ENCODE measurements around the gene OSBPL3. TPM values are rescaled to one million over a fixed set of nuclear protein-coding genes. Genes with fewer than 3 reads are reported as not detected.

Gene OSBPL3
- total and polyA plus RNA-seq, 2 donors (not counting 3 experiments of a cell fraction or from before 2014, with no cell fraction given), result 7.5 to 27.1 TPM

GRCh38 chr7:24830440-24831050 lies 149.4 kb downstream of the OSBPL3 start:
- Histone ChIP-seq H3K9ac (replicated peaks; ENCODE audit: extremely low read depth, insufficient read depth, low read length) (no peak overlapping the region), H3K4me3 (replicated peaks in 1 of 3; ENCODE audit: insufficient read depth in 1 of 3, low read depth in 1 of 3, low read length in 3 of 3) (no peak overlapping the region), H3K9me1 (replicated peaks; ENCODE audit: control insufficient read depth, extremely low read depth, insufficient read depth, low read length) (no peaks in the 10 kb centered on the region), H3K79me2 (ENCODE audit: control insufficient read depth, insufficient read depth, low read length) (no peaks in the 10 kb centered on the region), H3K27me3 (ENCODE audit: control insufficient read depth in 2 of 2, insufficient read depth in 2 of 2, low read length in 2 of 2) (no peaks in the 10 kb centered on the region), H3K9me3 (replicated peaks; ENCODE audit: control insufficient read depth, insufficient read depth, low read length) (no peaks in the 10 kb centered on the region), H2AFZ (ENCODE audit: low read depth, low read length) (no peak overlapping the region), H3K27ac (ENCODE audit: insufficient read depth, low read depth, low read length) (peak overlapping the region; percentile 75), H3K36me3 (ENCODE audit: control insufficient read depth in 2 of 2, extremely low read depth in 1 of 2, insufficient read depth in 2 of 2, low read length in 2 of 2) (no peaks in the 10 kb centered on the region), H4K20me1 (replicated peaks; ENCODE audit: control insufficient read depth, extremely low read depth, insufficient read depth, low read length) (no peaks in the 10 kb centered on the region), H3K4me2 (ENCODE audit: insufficient read depth, low read length) (peak overlapping the region; percentile 84), H3K4me1 (ENCODE audit: control insufficient read depth, extremely low read depth, insufficient read depth, low read length) (peaks cover 24% of the 10 kb centered on the region)
- CTCF ChIA-PET, result interaction anchor here (0.8 to 2.2 kb wide), 8 partner anchors 8 to 263 kb away, joined by 3 to 14 read pairs (median 6); no protein-coding TSS in a partner anchor
- POLR2A ChIA-PET, result no interaction called here
- TF ChIP-seq MYC (IDR thresholded peaks at IDR 0.05; ENCODE audit: low read depth, low read length) (no peak), POLR2A (IDR thresholded peaks at IDR 0.05; ENCODE audit: low read depth, low read length) (no peak), POLR2AphosphoS5 (IDR thresholded peaks at IDR 0.05; ENCODE audit: insufficient read depth, low read depth, low read length) (no peak), GATA2 (IDR thresholded peaks at IDR 0.05; ENCODE audit: insufficient read depth, insufficient read length, low read depth, low read length) (no peak), EZH2 (IDR thresholded peaks at IDR 0.05; ENCODE audit: borderline replicate concordance, low read depth, low read length, severe bottlenecking) (no peak), JUN (IDR thresholded peaks at IDR 0.05; ENCODE audit: borderline replicate concordance, insufficient read depth, insufficient read length, low read depth) (no peak)
- TF ChIP-seq, protein P1, sequence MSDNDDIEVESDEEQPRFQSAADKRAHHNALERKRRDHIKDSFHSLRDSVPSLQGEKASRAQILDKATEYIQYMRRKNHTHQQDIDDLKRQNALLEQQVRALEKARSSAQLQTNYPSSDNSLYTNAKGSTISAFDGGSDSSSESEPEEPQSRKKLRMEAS (IDR thresholded peaks at IDR 0.05; ENCODE audit: insufficient read depth, insufficient read length), result no peak
- FAIRE-seq (peak; percentile 47), DNase-seq (ENCODE audit: low read depth, low spot score) (no peak)
- no TSS peak for BruUV-seq (replicated peaks)
- dilution Hi-C loops (cut with MboI; ENCODE audit: extremely low pct_ligation_motif_present, low sequenced_read_pairs) (no loop called here), intact Hi-C loops (cut with micrococcal nuclease) (loop anchor here (1.0 kb wide), 1 partner anchor 12 kb away; no protein-coding TSS in a partner anchor)

DNA sequence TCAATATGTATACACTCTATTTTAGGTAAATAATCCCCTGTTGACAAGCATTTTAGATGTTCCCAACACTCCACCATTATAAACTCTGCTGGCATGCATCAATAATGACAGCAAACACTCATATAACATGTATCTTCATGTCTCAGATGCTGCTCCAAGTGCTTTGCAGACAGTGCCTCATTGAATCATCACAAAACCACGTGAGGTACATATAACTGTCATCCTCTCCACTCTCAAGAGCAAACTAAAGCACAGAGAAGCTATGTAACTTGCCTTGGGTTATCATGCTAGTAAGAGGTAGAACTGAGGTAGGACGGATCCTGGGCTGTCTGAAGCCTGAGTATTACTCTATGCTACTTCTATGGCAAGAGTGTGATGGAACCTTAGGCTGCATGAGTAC lies 150.2 kb downstream of the OSBPL3 start:
- BruUV-seq (replicated peaks), result no TSS peak
- H3K36me3 ChIP-seq (ENCODE audit: control insufficient read depth in 2 of 2, extremely low read depth in 1 of 2, insufficient read depth in 2 of 2, low read length in 2 of 2), result no peaks in the 10 kb centered on the region
- FAIRE-seq (no peak), DNase-seq (ENCODE audit: low read depth, low spot score) (no peak)
- peaks cover 26% of the 10 kb centered on the region for H3K4me1 ChIP-seq (ENCODE audit: control insufficient read depth, extremely low read depth, insufficient read depth, low read length)
- intact Hi-C loops (cut with micrococcal nuclease), result no loop called here
- H3K79me2 ChIP-seq (ENCODE audit: control insufficient read depth, insufficient read depth, low read length), result no peaks in the 10 kb centered on the region
- CTCF ChIA-PET, result interaction anchor here (1.5 kb wide), 1 partner anchor 149 kb away, joined by 4 read pairs; no protein-coding TSS in a partner anchor
- no peaks in the 10 kb centered on the region for H3K9me3 ChIP-seq (replicated peaks; ENCODE audit: control insufficient read depth, insufficient read depth, low read length)
- H3K4me3 ChIP-seq (replicated peaks in 1 of 3; ENCODE audit: insufficient read depth in 1 of 3, low read depth in 1 of 3, low read length in 3 of 3), result no peak overlapping the region
- H3K27me3 ChIP-seq (ENCODE audit: control insufficient read depth in 2 of 2, insufficient read depth in 2 of 2, low read length in 2 of 2), result no peaks in the 10 kb centered on the region
- no peaks in the 10 kb centered on the region for H4K20me1 ChIP-seq (replicated peaks; ENCODE audit: control insufficient read depth, extremely low read depth, insufficient read depth, low read length)
- dilution Hi-C loops (cut with MboI; ENCODE audit: extremely low pct_ligation_motif_present, low sequenced_read_pairs), result no loop called here
- no peak overlapping the region for H2AFZ ChIP-seq (ENCODE audit: low read depth, low read length)
- H3K9me1 ChIP-seq (replicated peaks; ENCODE audit: control insufficient read depth, extremely low read depth, insufficient read depth, low read length), result no peaks in the 10 kb centered on the region
- POLR2A ChIA-PET, result no interaction called here
- no peak overlapping the region for H3K4me2 ChIP-seq (ENCODE audit: insufficient read depth, low read length)
- TF ChIP-seq JUN (IDR thresholded peaks at IDR 0.05; ENCODE audit: borderline replicate concordance, insufficient read depth, insufficient read length, low read depth) (no peak), POLR2A (IDR thresholded peaks at IDR 0.05; ENCODE audit: low read depth, low read length) (no peak), POLR2AphosphoS5 (IDR thresholded peaks at IDR 0.05; ENCODE audit: insufficient read depth, low read depth, low read length) (no peak), GATA2 (IDR thresholded peaks at IDR 0.05; ENCODE audit: insufficient read depth, insufficient read length, low read depth, low read length) (no peak), EZH2 (IDR thresholded peaks at IDR 0.05; ENCODE audit: borderline replicate concordance, low read depth, low read length, severe bottlenecking) (no peak)
- TF ChIP-seq, protein P1 (IDR thresholded peaks at IDR 0.05; ENCODE audit: insufficient read depth, insufficient read length), result no peak
- TF ChIP-seq, protein P2, sequence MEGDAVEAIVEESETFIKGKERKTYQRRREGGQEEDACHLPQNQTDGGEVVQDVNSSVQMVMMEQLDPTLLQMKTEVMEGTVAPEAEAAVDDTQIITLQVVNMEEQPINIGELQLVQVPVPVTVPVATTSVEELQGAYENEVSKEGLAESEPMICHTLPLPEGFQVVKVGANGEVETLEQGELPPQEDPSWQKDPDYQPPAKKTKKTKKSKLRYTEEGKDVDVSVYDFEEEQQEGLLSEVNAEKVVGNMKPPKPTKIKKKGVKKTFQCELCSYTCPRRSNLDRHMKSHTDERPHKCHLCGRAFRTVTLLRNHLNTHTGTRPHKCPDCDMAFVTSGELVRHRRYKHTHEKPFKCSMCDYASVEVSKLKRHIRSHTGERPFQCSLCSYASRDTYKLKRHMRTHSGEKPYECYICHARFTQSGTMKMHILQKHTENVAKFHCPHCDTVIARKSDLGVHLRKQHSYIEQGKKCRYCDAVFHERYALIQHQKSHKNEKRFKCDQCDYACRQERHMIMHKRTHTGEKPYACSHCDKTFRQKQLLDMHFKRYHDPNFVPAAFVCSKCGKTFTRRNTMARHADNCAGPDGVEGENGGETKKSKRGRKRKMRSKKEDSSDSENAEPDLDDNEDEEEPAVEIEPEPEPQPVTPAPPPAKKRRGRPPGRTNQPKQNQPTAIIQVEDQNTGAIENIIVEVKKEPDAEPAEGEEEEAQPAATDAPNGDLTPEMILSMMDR (IDR thresholded peaks at IDR 0.05; ENCODE audit: extremely low read depth in 1 of 2, insufficient read depth in 1 of 2, low read depth in 1 of 2, low read length in 2 of 2), result no peak
- H3K9ac ChIP-seq (replicated peaks; ENCODE audit: extremely low read depth, insufficient read depth, low read length), result no peak overlapping the region
- no peak overlapping the region for H3K27ac ChIP-seq (ENCODE audit: insufficient read depth, low read depth, low read length)

Data from endothelial cell of umbilical vein (primary cell).